ENCODE measurements around the gene DYRK1B.

The DYRK1B gene

DNA sequence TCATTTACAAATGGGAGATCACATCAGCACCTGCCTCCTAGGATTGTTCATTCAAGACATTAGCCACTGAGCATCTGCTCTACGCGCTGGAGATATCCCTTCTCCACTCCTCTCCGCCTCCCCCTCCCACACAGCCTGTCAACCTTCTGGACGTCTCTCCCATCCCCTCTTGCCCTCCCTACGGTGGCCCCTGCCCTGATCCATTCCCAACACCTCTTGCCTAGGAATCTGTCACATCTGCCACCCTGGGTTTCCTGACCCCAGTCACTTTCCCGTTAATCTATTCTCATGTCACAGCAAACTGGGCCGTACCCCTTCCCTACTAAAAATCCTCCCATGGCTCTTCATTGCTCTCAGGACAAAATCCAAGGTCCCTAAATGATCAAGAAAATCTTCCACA, 10.3 kb downstream of the DYRK1B start:
- peaks cover 34 to 74% of the 10 kb centered on the region in 2 experiments for H3K36me3 ChIP-seq (ENCODE audit: control insufficient read depth in 2 of 2, insufficient read depth in 1 of 2, low read length in 2 of 2)
- no peak for TF ChIP-seq ZNF514 (tag by site-specific recombination; IDR thresholded peaks at IDR 0.05)
- TF ChIP-seq ZNF114 (tag by site-specific recombination; IDR thresholded peaks at IDR 0.05): no peak
- TF ChIP-seq ZNF658 (tag by site-specific recombination; IDR thresholded peaks at IDR 0.05): no peak
- no peak for TF ChIP-seq ZNF544 (tag by site-specific recombination; IDR thresholded peaks at IDR 0.05)
- TF ChIP-seq, protein P1, sequence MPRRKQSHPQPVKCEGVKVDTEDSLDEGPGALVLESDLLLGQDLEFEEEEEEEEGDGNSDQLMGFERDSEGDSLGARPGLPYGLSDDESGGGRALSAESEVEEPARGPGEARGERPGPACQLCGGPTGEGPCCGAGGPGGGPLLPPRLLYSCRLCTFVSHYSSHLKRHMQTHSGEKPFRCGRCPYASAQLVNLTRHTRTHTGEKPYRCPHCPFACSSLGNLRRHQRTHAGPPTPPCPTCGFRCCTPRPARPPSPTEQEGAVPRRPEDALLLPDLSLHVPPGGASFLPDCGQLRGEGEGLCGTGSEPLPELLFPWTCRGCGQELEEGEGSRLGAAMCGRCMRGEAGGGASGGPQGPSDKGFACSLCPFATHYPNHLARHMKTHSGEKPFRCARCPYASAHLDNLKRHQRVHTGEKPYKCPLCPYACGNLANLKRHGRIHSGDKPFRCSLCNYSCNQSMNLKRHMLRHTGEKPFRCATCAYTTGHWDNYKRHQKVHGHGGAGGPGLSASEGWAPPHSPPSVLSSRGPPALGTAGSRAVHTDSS (tag by site-specific recombination; IDR thresholded peaks at IDR 0.05): no peak
- no peak for TF ChIP-seq ZNF324 (tag by site-specific recombination; IDR thresholded peaks at IDR 0.05)
- 0 out of 2 replicates have a peak, but pooled peaks have one; percentile 38 for TF ChIP-seq ZNF391 (tag by site-specific recombination; IDR thresholded peaks at IDR 0.05; ENCODE audit: borderline replicate concordance, low read depth)
- TF ChIP-seq, protein P2, sequence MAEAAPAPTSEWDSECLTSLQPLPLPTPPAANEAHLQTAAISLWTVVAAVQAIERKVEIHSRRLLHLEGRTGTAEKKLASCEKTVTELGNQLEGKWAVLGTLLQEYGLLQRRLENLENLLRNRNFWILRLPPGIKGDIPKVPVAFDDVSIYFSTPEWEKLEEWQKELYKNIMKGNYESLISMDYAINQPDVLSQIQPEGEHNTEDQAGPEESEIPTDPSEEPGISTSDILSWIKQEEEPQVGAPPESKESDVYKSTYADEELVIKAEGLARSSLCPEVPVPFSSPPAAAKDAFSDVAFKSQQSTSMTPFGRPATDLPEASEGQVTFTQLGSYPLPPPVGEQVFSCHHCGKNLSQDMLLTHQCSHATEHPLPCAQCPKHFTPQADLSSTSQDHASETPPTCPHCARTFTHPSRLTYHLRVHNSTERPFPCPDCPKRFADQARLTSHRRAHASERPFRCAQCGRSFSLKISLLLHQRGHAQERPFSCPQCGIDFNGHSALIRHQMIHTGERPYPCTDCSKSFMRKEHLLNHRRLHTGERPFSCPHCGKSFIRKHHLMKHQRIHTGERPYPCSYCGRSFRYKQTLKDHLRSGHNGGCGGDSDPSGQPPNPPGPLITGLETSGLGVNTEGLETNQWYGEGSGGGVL (tag by site-specific recombination; IDR thresholded peaks at IDR 0.05): no peak
- no peak for TF ChIP-seq ZNF768 (tag by site-specific recombination; IDR thresholded peaks at IDR 0.05)
- TF ChIP-seq, protein P3, sequence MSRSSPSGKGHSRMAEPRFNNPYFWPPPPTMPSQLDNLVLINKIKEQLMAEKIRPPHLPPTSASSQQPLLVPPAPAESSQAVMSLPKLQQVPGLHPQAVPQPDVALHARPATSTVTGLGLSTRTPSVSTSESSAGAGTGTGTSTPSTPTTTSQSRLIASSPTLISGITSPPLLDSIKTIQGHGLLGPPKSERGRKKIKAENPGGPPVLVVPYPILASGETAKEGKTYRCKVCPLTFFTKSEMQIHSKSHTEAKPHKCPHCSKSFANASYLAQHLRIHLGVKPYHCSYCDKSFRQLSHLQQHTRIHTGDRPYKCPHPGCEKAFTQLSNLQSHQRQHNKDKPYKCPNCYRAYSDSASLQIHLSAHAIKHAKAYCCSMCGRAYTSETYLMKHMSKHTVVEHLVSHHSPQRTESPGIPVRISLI (tag by site-specific recombination; IDR thresholded peaks at IDR 0.05): no peak; the same call in 1 of the 2 replicates
- no peak for TF ChIP-seq ZNF404 (tag by site-specific recombination; IDR thresholded peaks at IDR 0.05)
- no peak for TF ChIP-seq ZNF266 (tag by site-specific recombination; IDR thresholded peaks at IDR 0.05; ENCODE audit: low read depth)
- no peak for TF ChIP-seq HOXA7 (CRISPR knock-in tag; IDR thresholded peaks at IDR 0.05; ENCODE audit: borderline replicate concordance)
- TF ChIP-seq, protein P4, sequence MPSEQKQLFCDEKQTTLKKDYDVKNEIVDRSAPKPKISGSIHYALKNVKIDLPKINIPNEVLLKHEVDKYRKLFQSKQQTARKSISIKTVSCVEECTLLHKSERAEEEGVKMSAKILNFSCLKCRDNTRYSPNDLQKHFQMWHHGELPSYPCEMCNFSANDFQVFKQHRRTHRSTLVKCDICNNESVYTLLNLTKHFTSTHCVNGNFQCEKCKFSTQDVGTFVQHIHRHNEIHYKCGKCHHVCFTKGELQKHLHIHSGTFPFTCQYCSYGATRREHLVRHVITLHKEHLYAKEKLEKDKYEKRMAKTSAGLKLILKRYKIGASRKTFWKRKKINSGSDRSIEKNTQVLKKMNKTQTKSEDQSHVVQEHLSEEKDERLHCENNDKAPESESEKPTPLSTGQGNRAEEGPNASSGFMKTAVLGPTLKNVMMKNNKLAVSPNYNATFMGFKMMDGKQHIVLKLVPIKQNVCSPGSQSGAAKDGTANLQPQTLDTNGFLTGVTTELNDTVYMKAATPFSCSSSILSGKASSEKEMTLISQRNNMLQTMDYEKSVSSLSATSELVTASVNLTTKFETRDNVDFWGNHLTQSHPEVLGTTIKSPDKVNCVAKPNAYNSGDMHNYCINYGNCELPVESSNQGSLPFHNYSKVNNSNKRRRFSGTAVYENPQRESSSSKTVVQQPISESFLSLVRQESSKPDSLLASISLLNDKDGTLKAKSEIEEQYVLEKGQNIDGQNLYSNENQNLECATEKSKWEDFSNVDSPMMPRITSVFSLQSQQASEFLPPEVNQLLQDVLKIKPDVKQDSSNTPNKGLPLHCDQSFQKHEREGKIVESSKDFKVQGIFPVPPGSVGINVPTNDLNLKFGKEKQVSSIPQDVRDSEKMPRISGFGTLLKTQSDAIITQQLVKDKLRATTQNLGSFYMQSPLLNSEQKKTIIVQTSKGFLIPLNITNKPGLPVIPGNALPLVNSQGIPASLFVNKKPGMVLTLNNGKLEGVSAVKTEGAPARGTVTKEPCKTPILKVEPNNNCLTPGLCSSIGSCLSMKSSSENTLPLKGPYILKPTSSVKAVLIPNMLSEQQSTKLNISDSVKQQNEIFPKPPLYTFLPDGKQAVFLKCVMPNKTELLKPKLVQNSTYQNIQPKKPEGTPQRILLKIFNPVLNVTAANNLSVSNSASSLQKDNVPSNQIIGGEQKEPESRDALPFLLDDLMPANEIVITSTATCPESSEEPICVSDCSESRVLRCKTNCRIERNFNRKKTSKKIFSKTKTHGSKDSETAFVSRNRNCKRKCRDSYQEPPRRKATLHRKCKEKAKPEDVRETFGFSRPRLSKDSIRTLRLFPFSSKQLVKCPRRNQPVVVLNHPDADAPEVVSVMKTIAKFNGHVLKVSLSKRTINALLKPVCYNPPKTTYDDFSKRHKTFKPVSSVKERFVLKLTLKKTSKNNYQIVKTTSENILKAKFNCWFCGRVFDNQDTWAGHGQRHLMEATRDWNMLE (tag by site-specific recombination; conservative IDR thresholded peaks at IDR 0.05; ENCODE audit: low read depth): no peak
- no peak for TF ChIP-seq ZNF558 (tag by site-specific recombination; IDR thresholded peaks at IDR 0.05)
- TF ChIP-seq ZNF670 (tag by site-specific recombination; IDR thresholded peaks at IDR 0.05; ENCODE audit: low read depth): no peak
- 0 out of 2 replicates have a peak, but pooled peaks have one; percentile 4 for TF ChIP-seq ZNF366 (tag by site-specific recombination; conservative IDR thresholded peaks at IDR 0.05)
- no peak for TF ChIP-seq TRIM28 (IDR thresholded peaks at IDR 0.05; ENCODE audit: borderline replicate concordance, low read length)
- 0 out of 2 replicates have a peak, but pooled peaks have one; percentile 4 for TF ChIP-seq SP2 (tag by site-specific recombination; IDR thresholded peaks at IDR 0.05)
- TF ChIP-seq ZFHX2 (tag by site-specific recombination; conservative IDR thresholded peaks at IDR 0.05): peak; percentile 66
- no peak for TF ChIP-seq ZNF473 (tag by site-specific recombination; IDR thresholded peaks at IDR 0.05)
- TF ChIP-seq ZNF660 (tag by site-specific recombination; IDR thresholded peaks at IDR 0.05): no peak
- H3K4me1 ChIP-seq (ENCODE audit: control insufficient read depth, insufficient read depth, low read length): peaks cover 12% of the 10 kb centered on the region
- H3K9me3 ChIP-seq (ENCODE audit: control insufficient read depth, insufficient read depth, low read depth, low read length): no peaks in the 10 kb centered on the region
- CTCF ChIA-PET: interaction anchor here (9.7 kb wide), 1 partner anchor 20 kb away, joined by 102 read pairs; no protein-coding TSS in a partner anchor
- H3K4me3 ChIP-seq (ENCODE audit: low read depth, low read length): peak overlapping the region; percentile 59
- POLR2A ChIA-PET: interaction anchor here (1.5 to 2.5 kb wide), 2 partner anchors 10 to 31 kb away, joined by 4 to 28 read pairs; partner anchors contain the start of gene DYRK1B
- H3K27ac ChIP-seq (ENCODE audit: extremely low read depth, low read depth, low read length): peak overlapping the region; percentile 75
